ENCODE data around the gene MAGI2.
A peak's percentile ranks its signal among the peaks of the same experiment; 100 is the strongest.

Gene MAGI2

DNA sequence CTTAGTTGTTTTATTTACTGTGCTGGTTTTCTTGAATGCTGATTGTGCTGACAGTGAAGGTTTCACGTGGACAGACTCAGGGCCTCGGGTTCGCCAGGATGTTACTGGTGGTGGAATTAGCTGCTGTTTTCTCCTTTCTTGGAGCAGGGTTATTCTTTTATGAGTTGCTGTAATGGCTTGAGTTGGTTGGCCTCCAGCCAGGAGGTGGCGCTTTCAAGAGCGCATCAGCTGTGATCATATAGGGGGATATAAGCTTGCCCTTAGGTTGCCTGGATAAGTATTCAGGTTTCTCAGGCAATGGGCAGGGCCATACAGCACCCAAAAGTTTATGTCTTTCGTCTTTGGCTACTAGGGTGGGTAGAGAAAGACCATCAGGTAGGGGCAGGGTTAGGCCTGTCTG is 913.6 kb downstream of the MAGI2 start:
- no peak for TF ChIP-seq CTCF (IDR thresholded peaks at IDR 0.05; ENCODE audit: insufficient read depth, low read length, missing control alignments)
- no peak for DNase-seq (ENCODE audit: low read depth, low spot score)
- ChIA-PET CTCF (no interaction called here), POLR2A (no interaction called here)
- no peak overlapping the region for H3K4me3 ChIP-seq (ENCODE audit: low read depth, low read length)

GRCh38 chr7:78535655-78536054 is 917.8 kb downstream of the MAGI2 start:
- POLR2A ChIA-PET = no interaction called here
- CTCF ChIA-PET = no interaction called here
- H3K4me3 ChIP-seq (ENCODE audit: low read depth, low read length) = no peak overlapping the region
- DNase-seq (ENCODE audit: low read depth, low spot score) = no peak
- TF ChIP-seq CTCF (IDR thresholded peaks at IDR 0.05; ENCODE audit: insufficient read depth, low read length, missing control alignments) = no peak

- CTCF ChIA-PET = no interaction called here
- TF ChIP-seq CTCF (IDR thresholded peaks at IDR 0.05; ENCODE audit: insufficient read depth, low read length, missing control alignments) = no peak
- POLR2A ChIA-PET = no interaction called here
- peak; percentile 37 for DNase-seq (ENCODE audit: low read depth, low spot score)
- H3K4me3 ChIP-seq (ENCODE audit: low read depth, low read length) = no peak overlapping the region
Measured at GRCh38 chr7:78530351-78530750, 923.1 kb downstream of the MAGI2 start.

DNA sequence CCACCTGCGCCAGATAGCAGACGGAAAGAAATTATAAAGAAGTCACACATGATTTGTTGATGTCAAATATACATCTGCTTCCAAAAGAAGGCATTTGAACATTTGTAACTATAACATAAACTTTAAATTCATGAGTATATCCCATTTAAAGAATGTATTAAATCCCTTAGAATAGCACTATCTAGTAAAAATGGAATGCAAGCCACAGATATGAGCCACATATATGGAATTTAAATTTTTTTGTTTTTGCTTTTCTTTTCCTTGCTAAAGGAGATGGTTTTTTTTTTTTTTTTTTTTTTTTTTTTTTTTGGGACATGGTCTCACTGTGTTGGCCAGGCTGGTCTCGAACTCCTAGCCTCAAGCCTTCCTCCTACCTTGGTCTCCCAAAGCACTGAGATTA is 924.1 kb downstream of the MAGI2 start:
- no peak for DNase-seq (ENCODE audit: low read depth, low spot score)
- CTCF ChIA-PET = interaction anchor here (1.2 kb wide), 1 partner anchor 243 kb away, joined by 3 read pairs; no protein-coding TSS in a partner anchor
- H3K4me3 ChIP-seq (ENCODE audit: low read depth, low read length) = no peak overlapping the region
- no peak for TF ChIP-seq CTCF (IDR thresholded peaks at IDR 0.05; ENCODE audit: insufficient read depth, low read length, missing control alignments)
- POLR2A ChIA-PET = no interaction called here

GRCh38 chr7:78528964-78529363 is 924.5 kb downstream of the MAGI2 start:
- ChIA-PET POLR2A (no interaction called here), CTCF (interaction anchor here (1.2 kb wide), 2 partner anchors 18 to 243 kb away, joined by 3 to 8 read pairs; no protein-coding TSS in a partner anchor)
- no peak for DNase-seq (ENCODE audit: low read depth, low spot score)
- no peak for TF ChIP-seq CTCF (IDR thresholded peaks at IDR 0.05; ENCODE audit: insufficient read depth, low read length, missing control alignments)
- H3K4me3 ChIP-seq (ENCODE audit: low read depth, low read length) = no peak overlapping the region

- TF ChIP-seq CTCF (IDR thresholded peaks at IDR 0.05; ENCODE audit: insufficient read depth, low read length, missing control alignments) = no peak
- DNase-seq (ENCODE audit: low read depth, low spot score) = no peak
- no peak overlapping the region for H3K4me3 ChIP-seq (ENCODE audit: low read depth, low read length)
- CTCF ChIA-PET = interaction anchor here (1.4 kb wide), 1 partner anchor 13 kb away, joined by 4 read pairs; no protein-coding TSS in a partner anchor
- POLR2A ChIA-PET = no interaction called here
Measured at GRCh38 chr7:78523930-78524329, 929.5 kb downstream of the MAGI2 start.
